Activated naive CD4-positive, alpha-beta T cell (primary cell): Measurements from ENCODE around the gene SOAT1.
"Not testable (repeated sequence)": the region's sequence is repeated elsewhere in the genome, so short reads cannot be mapped to it uniquely, and the experiment has no call there.

Experiments
- DNase-seq, 4 experiments: peaks; one replicate each; lab custom pipeline; 2025; lab: John Stamatoyannopoulos, UW

The SOAT1 gene

DNA sequence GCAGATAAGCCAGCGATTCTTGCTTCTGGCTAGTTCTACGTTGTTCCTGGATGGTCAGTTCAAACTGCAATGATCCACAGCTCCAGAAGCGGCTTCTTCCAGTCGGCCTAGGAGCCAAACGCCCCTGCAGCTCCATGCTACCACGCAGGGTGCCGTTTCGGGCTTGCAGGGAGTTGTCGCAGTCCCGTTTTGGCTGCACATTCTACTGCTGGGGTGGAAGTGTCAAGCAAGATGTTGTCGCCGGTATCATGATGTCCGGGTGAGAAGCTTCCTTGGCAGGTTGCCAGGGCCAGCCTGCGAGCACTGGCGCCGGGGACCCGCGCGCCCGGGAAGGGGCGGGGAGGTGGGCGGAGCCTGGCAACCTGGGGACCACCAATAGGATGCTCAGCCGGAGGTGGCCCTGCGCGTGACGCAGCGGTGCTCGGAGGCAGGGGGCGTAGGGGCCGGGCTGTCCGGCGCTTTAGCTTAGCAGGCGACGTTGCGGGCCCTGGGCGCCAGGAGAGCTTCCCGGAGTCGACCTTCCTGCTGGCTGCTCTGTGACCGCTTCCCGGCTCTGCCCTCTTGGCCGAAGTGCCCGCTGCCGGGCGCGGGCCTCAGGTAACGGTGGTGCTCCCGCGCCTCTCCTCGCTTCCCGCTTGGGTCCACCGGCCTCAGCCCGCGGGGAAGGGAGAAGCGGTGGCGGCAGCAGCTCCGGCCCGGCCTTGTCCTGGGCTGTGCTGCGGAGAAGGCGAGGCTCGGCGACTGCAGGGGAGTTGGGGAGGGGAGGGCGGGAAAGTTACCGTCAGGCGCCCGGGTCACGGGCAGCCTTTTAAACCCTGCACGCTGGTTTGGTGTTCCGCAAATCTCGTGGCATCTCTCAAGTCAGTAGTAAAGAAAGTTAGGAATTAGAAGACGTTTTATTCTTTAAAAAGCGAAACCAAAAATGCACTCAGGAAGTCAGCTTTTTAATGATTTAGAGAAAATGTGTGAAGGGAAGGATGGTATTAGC lies at the start of gene SOAT1:
TSS of gene SOAT1 (plus strand) at position 458 of the 988 bp plus-strand sequence. CDS start 8,888 bp downstream, outside the sequence.
- DNase-seq, result peak; percentile 64 to 91 (median 80)

- not testable (repeated sequence) for DNase-seq
Observed at GRCh38 chr1:179245426-179245825, 48.2 kb upstream of the SOAT1 start.

GRCh38 chr1:179247923-179248322 lies 45.7 kb upstream of the SOAT1 start:
- DNase-seq, result no peak

DNA sequence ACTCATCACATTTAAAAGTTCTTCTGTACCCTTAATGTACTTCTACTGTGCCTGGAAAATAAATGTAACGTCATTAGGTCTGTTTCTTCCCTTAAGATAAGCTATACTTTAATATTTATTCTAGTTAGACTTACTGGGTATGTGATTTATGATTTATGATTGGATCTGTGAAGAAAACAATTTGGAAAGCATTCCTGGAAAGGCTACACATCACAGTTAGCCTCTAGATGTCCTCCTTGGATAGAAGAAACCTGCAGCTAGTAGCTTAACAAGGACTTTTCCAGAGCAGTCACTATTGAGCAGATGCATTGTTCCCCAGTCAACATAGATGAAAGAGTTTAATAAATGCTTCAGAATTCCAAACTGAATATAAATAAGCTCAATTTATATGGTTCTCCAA lies 41.9 kb upstream of the SOAT1 start:
- no peak for DNase-seq

DNA sequence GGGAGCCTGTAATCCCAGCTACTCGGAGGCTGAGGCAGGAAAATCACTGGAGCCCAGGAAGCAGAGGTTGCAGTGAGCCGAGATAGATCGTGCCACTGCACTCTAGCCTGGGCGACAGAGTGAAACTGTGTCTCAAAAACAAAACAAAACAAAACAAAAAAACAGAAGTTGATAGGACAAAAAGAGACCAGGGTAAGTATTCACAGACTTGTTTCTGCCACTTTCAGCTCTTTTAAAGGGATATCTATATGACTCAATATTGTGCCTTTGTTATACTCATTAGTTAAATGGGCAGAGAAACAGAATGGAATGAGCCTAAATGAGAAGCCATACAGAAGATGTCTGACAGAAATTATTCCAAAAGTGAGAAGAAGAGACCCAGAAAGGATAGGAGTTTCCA lies 41.0 kb upstream of the SOAT1 start:
- DNase-seq, result no peak

GRCh38 chr1:179253286-179253972 lies 40.2 kb upstream of the SOAT1 start:
- DNase-seq, result no peak

DNA sequence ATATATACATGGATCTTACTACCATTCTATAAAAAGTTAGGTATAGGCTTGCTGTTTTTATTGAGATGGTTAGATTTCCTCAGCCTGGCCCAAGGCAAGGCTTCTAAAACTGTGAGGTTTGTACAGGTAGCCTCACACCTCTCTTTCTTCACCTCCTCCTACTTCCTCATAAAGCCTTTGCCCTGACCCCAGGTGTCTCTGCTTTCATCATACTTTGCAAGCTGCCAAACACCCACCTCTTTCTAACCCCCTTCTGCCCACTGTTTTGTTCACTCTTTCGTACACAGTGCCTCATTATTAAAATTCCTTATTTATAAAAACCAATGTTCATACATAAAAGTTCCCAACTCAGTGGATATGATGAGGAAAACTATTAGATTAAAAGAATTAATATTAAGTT lies 31.4 kb upstream of the SOAT1 start:
- no peak for DNase-seq

- DNase-seq, result no peak
Observed at GRCh38 chr1:179263121-179263520, 30.5 kb upstream of the SOAT1 start.

GRCh38 chr1:179264507-179264906 lies 29.1 kb upstream of the SOAT1 start:
- DNase-seq, result no peak

DNA sequence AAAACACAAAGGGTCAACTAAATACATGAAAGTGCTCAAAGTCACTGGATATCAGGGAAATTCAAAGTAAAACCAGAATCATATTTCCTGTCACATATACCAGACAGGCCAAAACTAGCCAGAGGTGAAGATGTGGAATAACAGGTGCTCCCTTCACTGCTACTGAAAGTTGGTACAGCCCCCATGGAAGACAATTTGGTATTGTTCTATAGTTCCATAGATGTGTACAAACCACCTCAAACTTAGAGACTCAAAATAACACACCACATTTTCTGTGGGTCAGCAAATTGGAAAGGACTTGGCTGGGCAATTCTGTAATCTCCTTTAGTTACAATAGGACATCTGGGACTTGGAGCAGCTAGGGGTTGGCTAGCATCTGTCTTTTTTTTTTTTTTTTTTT lies 24.5 kb upstream of the SOAT1 start:
- no peak for DNase-seq

DNA sequence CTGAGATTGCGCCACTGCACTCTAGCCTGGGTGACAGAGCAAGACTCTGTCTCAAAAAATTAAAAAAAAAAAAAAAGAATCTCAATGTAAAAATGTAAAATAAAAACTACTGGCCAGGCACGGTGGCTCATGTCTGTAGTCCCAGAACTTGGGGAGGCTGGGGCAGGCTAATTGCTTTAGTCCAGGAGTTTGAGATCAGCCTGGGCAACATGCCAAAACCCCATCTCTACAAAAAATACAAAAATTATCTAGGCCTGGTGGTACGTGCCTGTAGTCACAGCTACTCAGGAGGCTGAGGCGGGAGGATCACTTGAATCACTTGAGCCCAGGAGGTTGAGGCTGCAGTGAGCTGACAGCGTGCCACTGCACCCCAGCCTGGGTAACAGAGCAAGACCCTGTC lies 19.2 kb upstream of the SOAT1 start:
- DNase-seq, result not testable (repeated sequence)

GRCh38 chr1:179278920-179279319 lies 14.7 kb upstream of the SOAT1 start:
- no peak for DNase-seq

DNA sequence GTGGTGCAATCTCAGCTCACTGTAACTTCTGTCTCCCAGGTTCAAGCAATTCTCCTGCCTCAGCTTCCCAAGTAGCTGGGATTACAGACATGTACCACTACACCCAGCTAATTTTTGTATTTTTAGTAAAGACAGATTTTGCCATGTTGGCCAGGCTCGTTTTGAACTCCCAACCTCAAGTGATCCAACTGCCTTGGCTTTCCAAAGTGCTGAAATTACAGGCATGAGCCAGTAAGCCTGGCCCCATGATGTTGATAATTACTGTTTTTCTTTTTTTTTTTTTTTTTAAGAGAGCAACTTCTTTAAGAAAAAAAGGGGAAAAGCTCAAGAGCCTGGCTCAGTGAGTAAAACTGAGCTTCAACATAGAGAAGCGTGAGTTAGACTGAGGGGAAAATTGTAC lies 9.6 kb upstream of the SOAT1 start:
- DNase-seq, result no peak

- DNase-seq, result no peak
Observed at GRCh38 chr1:179287946-179288345, 5.7 kb upstream of the SOAT1 start.

- DNase-seq, result no peak
Observed at GRCh38 chr1:179288977-179289376, 4.6 kb upstream of the SOAT1 start.

- DNase-seq, result no peak
Observed at GRCh38 chr1:179295164-179295755, 1.7 kb downstream of the SOAT1 start.

- no peak for DNase-seq
Observed at GRCh38 chr1:179296356-179297104, 2.9 kb downstream of the SOAT1 start.

- DNase-seq, result no peak
Observed at GRCh38 chr1:179297105-179297378, 3.4 kb downstream of the SOAT1 start.

GRCh38 chr1:179298952-179299351 lies 5.4 kb downstream of the SOAT1 start:
- peak in 1 of 4 experiments; percentile 7 for DNase-seq

GRCh38 chr1:179300112-179300511 lies 6.5 kb downstream of the SOAT1 start:
- DNase-seq, result no peak

DNA sequence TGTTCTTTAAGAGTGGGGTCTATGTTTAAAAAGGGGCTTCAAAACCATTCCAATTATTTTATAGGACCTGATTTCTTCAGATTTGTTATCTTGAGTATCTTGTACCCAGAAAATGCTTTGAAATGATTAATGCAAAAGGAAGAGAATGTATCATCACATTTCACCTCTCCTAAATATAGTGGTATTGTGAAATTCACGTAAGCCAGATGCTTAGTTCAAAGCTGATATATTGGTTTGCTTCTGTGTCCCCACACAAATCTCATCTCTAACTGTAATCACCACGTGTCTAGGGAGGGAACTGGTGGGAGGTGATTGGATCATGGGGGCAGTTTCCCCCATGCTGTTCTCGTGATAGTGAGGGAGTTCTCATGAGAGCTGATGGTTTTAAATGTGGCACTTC lies 8.5 kb downstream of the SOAT1 start:
- DNase-seq, result no peak

DNA sequence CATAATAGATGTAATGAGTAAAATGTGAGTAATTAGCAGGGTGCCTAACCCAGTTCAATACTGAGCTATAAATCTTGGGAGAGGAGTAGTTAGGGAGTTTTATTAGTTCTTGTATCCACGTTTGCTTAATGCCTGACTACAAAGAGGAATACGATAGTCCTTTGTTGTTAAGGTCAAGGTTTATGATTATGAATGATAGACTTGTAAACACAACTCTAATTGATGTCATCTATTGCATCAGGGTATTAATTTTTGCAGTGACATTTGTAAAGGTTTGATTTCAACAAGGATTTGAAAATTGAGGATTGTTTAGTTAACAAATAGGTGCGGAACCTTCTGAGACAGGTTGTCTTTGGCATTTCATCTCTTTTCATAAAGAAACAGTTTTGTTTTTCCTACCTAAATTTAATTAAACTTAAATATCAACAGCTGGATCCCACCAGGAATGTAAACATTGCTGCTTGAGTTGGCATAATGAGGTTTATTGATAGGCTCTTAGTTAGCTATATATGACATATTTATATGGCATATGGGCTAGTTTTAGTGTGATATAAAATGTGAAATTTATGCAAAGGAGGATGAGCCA lies 9.7 kb downstream of the SOAT1 start:
- DNase-seq, result no peak
